Measurements from ENCODE around the gene NAT8. TPM values are rescaled to one million over a fixed set of nuclear protein-coding genes. Genes with fewer than 3 reads are reported as not detected.

The NAT8 gene
- total and polyA plus RNA-seq, 2 of the 13 experiments (the other 11 are each of a cell fraction or from before 2014, with no cell fraction given): 1.9 to 12.9 TPM

DNA sequence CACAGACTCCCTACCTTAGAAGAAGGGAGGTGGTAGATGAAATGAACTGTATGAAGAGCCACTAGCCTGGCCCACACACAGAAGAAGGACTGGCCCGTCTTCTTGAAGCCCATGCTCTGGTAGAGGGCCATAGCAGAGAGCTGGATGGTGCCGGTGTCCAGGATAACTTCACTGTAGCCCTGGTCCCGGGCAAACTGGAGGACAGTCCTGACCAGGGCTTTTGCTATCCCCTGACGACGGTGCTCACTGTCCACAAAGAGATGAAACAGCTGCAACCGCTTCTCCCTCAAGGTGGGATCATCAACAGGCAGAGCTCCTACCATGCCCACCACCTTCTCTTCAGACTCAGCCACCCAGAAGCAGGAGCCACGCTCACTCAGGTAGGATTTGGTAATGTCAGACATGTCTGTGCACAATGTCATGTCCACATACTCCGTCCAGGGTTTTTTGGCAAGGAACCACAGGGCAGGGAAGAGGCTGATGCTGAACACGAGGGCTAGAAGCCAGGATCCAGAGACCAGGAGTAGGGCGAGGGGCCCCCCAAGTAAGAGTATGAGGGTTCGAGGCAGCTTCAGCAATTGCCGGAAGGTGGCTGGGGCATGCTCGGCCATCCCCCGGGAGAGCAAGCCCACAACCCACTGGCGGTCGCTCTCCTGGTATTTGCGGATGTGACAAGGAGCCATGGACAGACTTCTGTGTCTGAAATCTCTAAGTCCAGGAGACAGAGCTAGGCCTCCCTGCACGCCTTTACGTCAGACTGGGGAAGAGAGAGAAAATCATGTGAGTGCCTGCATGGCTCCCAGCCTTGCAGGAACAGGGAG is 1.1 kb downstream of the NAT8 start:
- Histone ChIP-seq H3K36me3 (replicated peaks in 1 of 2; ENCODE audit: control insufficient read depth in 1 of 2, insufficient read depth in 2 of 2, low read length in 2 of 2) (no peaks in the 10 kb centered on the region), H3K4me2 (ENCODE audit: low read depth, low read length) (peak overlapping the region; percentile 89), H3K9me3 (ENCODE audit: low read length) (peaks cover 10% of the 10 kb centered on the region), H3K9ac (ENCODE audit: insufficient read depth, low read depth, low read length) (peak overlapping the region; percentile 60), H3K79me2 (ENCODE audit: insufficient read depth, low read length) (no peaks in the 10 kb centered on the region), H4K20me1 (ENCODE audit: insufficient read depth, low read length) (no peaks in the 10 kb centered on the region), H3K27ac (ENCODE audit: extremely low read length, insufficient read depth, low read length) (peak overlapping the region; percentile 24), H3K4me3 (replicated peaks in 1 of 3; ENCODE audit: insufficient read depth in 1 of 3, low read depth in 2 of 3, low read length in 3 of 3) (peak overlapping the region; percentile 46 to 70 (median 50)), H2AFZ (ENCODE audit: low read length) (peak overlapping the region; percentile 4), H3K4me1 (ENCODE audit: insufficient read depth, low read length) (peaks cover 49% of the 10 kb centered on the region), H3K27me3 (ENCODE audit: control insufficient read depth in 1 of 2, insufficient read depth in 2 of 2, low read length in 2 of 2) (no peaks in the 10 kb centered on the region)
- in situ Hi-C loops (cut with HindIII; ENCODE audit: extremely low pct_ligation_motif_present, low pct_unique_long_range_greater_than_20kb) (loop anchor here (5.0 kb wide), 1 partner anchor 61 kb away; no protein-coding TSS in a partner anchor), intact Hi-C loops (cut with micrococcal nuclease; ENCODE audit: unreplicated experiment) (no loop called here)
- ATAC-seq (peak; percentile 57), FAIRE-seq (no peak), DNase-seq (ENCODE audit: low spot score) (no peak)
- POLR2A ChIA-PET: interaction anchor here (2.9 kb wide), 1 partner anchor 96 kb away, joined by 9 read pairs; the partner anchor contains the start of gene TPRKB
- CTCF ChIA-PET (ENCODE audit: low intra/inter-chr PET ratio, low total read pairs): no interaction called here
- BruUV-seq (replicated peaks): no TSS peak
- 8% methylated on average over 18 of the region's 19 CpGs for whole genome bisulfite sequencing (ENCODE audit: low lambda C conversion rate)
- 0 out of 2 replicates have a peak, but pooled peaks have one; percentile 55 for TF ChIP-seq ZNF724P (CRISPR knock-in tag; IDR thresholded peaks at IDR 0.05; ENCODE audit: borderline replicate concordance)
- no peak for TF ChIP-seq NFIB (CRISPR knock-in tag; IDR thresholded peaks at IDR 0.05; ENCODE audit: borderline replicate concordance)
- no peak; the same call in 1 of the 2 replicates for TF ChIP-seq SMAD1 (CRISPR knock-in tag; IDR thresholded peaks at IDR 0.05; ENCODE audit: borderline replicate concordance, low read depth)
- TF ChIP-seq, protein P1, sequence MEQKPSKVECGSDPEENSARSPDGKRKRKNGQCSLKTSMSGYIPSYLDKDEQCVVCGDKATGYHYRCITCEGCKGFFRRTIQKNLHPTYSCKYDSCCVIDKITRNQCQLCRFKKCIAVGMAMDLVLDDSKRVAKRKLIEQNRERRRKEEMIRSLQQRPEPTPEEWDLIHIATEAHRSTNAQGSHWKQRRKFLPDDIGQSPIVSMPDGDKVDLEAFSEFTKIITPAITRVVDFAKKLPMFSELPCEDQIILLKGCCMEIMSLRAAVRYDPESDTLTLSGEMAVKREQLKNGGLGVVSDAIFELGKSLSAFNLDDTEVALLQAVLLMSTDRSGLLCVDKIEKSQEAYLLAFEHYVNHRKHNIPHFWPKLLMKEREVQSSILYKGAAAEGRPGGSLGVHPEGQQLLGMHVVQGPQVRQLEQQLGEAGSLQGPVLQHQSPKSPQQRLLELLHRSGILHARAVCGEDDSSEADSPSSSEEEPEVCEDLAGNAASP (CRISPR knock-in tag; IDR thresholded peaks at IDR 0.05; ENCODE audit: borderline replicate concordance): no peak
- no peak for TF ChIP-seq HNRNPH1 (optimal IDR thresholded peaks at IDR 0.05; ENCODE audit: low read depth, low read length)
- TF ChIP-seq SYNCRIP (IDR thresholded peaks at IDR 0.05; ENCODE audit: insufficient read depth, low read depth, low read length): no peak
- no peak for TF ChIP-seq RERE (CRISPR knock-in tag; IDR thresholded peaks at IDR 0.05; ENCODE audit: low read depth)
- no peak for TF ChIP-seq FOXJ3 (CRISPR knock-in tag; IDR thresholded peaks at IDR 0.05; ENCODE audit: borderline replicate concordance)
- no peak for TF ChIP-seq SMYD3 (CRISPR knock-in tag; IDR thresholded peaks at IDR 0.05)
- no peak for TF ChIP-seq MTF2 (CRISPR knock-in tag; IDR thresholded peaks at IDR 0.05; ENCODE audit: borderline replicate concordance)
- no peak for TF ChIP-seq SP2 (CRISPR knock-in tag; IDR thresholded peaks at IDR 0.05)
- no peak for TF ChIP-seq KLF12 (CRISPR knock-in tag; IDR thresholded peaks at IDR 0.05; ENCODE audit: borderline replicate concordance)
- no peak for TF ChIP-seq ZNF83 (CRISPR knock-in tag; IDR thresholded peaks at IDR 0.05; ENCODE audit: borderline replicate concordance)
- TF ChIP-seq MIER3 (CRISPR knock-in tag; IDR thresholded peaks at IDR 0.05; ENCODE audit: borderline replicate concordance): no peak
- no peak for TF ChIP-seq PHF20 (CRISPR knock-in tag; IDR thresholded peaks at IDR 0.05)
